Measurements from ENCODE around the gene SHE.

SHE gene

GRCh38 chr1:154471304-154471703 lies 30.9 kb downstream of the SHE start:
- H3K9me2 ChIP-seq (replicated peaks; ENCODE audit: insufficient read depth, low read length): no peaks in the 10 kb centered on the region
- no peak overlapping the region for H2AFZ ChIP-seq (ENCODE audit: low read depth, low read length, severe bottlenecking)
- H3K79me2 ChIP-seq (ENCODE audit: insufficient read depth, low read length): no peaks in the 10 kb centered on the region
- no peaks in the 10 kb centered on the region for H3F3A ChIP-seq (ENCODE audit: insufficient read depth)
- H3K4me2 ChIP-seq (ENCODE audit: low read depth, low read length, poor library complexity, severe bottlenecking): no peak overlapping the region
- H3K4me3 ChIP-seq (ENCODE audit: insufficient read depth, low read length, poor library complexity, severe bottlenecking): no peak overlapping the region
- H3K36me3 ChIP-seq (ENCODE audit: low read length): no peaks in the 10 kb centered on the region
- no peaks in the 10 kb centered on the region for H3K9me3 ChIP-seq (ENCODE audit: insufficient read depth, low read length)
- TF ChIP-seq CTCF (IDR thresholded peaks at IDR 0.05; ENCODE audit: insufficient read depth, low read length, poor library complexity, severe bottlenecking) (no peak), EZH2phosphoT487 (conservative IDR thresholded peaks at IDR 0.05; ENCODE audit: low read length) (no peak)
- no peak overlapping the region for H3K27ac ChIP-seq (ENCODE audit: low read depth, low read length)
- no peak overlapping the region for H3K9ac ChIP-seq (ENCODE audit: low read length)
- no peaks in the 10 kb centered on the region for H4K20me1 ChIP-seq (ENCODE audit: low read depth, low read length)
- H3K27me3 ChIP-seq (ENCODE audit: low read length): no peaks in the 10 kb centered on the region

- Histone ChIP-seq H3K9ac (ENCODE audit: low read length) (no peak overlapping the region), H3K9me2 (replicated peaks; ENCODE audit: insufficient read depth, low read length) (no peaks in the 10 kb centered on the region), H3K4me3 (ENCODE audit: insufficient read depth, low read length, poor library complexity, severe bottlenecking) (no peak overlapping the region), H3F3A (ENCODE audit: insufficient read depth) (no peaks in the 10 kb centered on the region), H4K20me1 (ENCODE audit: low read depth, low read length) (no peaks in the 10 kb centered on the region), H2AFZ (ENCODE audit: low read depth, low read length, severe bottlenecking) (no peak overlapping the region), H3K27me3 (ENCODE audit: low read length) (no peaks in the 10 kb centered on the region), H3K27ac (ENCODE audit: low read depth, low read length) (no peak overlapping the region), H3K79me2 (ENCODE audit: insufficient read depth, low read length) (no peaks in the 10 kb centered on the region), H3K36me3 (ENCODE audit: low read length) (no peaks in the 10 kb centered on the region), H3K4me2 (ENCODE audit: low read depth, low read length, poor library complexity, severe bottlenecking) (no peak overlapping the region), H3K9me3 (ENCODE audit: insufficient read depth, low read length) (no peaks in the 10 kb centered on the region)
- TF ChIP-seq EZH2phosphoT487 (conservative IDR thresholded peaks at IDR 0.05; ENCODE audit: low read length) (no peak), CTCF (IDR thresholded peaks at IDR 0.05; ENCODE audit: insufficient read depth, low read length, poor library complexity, severe bottlenecking) (no peak)
These were observed 32.2 kb downstream of the SHE start for GRCh38 chr1:154469844-154470560.

GRCh38 chr1:154468535-154469250 lies 33.5 kb downstream of the SHE start:
- Histone ChIP-seq H3K4me2 (ENCODE audit: low read depth, low read length, poor library complexity, severe bottlenecking) (no peak overlapping the region), H3K27ac (ENCODE audit: low read depth, low read length) (no peak overlapping the region), H3K9me2 (replicated peaks; ENCODE audit: insufficient read depth, low read length) (no peaks in the 10 kb centered on the region), H3K36me3 (ENCODE audit: low read length) (no peaks in the 10 kb centered on the region), H3K4me3 (ENCODE audit: insufficient read depth, low read length, poor library complexity, severe bottlenecking) (no peak overlapping the region), H3K79me2 (ENCODE audit: insufficient read depth, low read length) (no peaks in the 10 kb centered on the region), H2AFZ (ENCODE audit: low read depth, low read length, severe bottlenecking) (no peak overlapping the region), H3K27me3 (ENCODE audit: low read length) (no peaks in the 10 kb centered on the region), H3K9ac (ENCODE audit: low read length) (no peak overlapping the region), H4K20me1 (ENCODE audit: low read depth, low read length) (no peaks in the 10 kb centered on the region), H3K9me3 (ENCODE audit: insufficient read depth, low read length) (no peaks in the 10 kb centered on the region), H3F3A (ENCODE audit: insufficient read depth) (no peaks in the 10 kb centered on the region)
- TF ChIP-seq EZH2phosphoT487 (conservative IDR thresholded peaks at IDR 0.05; ENCODE audit: low read length) (no peak), CTCF (IDR thresholded peaks at IDR 0.05; ENCODE audit: insufficient read depth, low read length, poor library complexity, severe bottlenecking) (no peak)
